HG03139 (cell line): ENCODE measurements around the gene DCAF15.
"Not testable (repeated sequence)": the region's sequence is repeated elsewhere in the genome, so short reads cannot be mapped to it uniquely, and the experiment has no call there.

ENCODE experiments used
- ATAC-seq: cut with Tn5 transposase; IDR thresholded peaks from one replicate; pipeline ENCODE4 v1.9.1; 2021; ENCODE audit not compliant: unreplicated experiment

Gene DCAF15

GRCh38 chr19:13952154-13952930, at the start of gene DCAF15:
DCAF15 (plus strand) TSS chr19:13952509; CDS start chr19:13952513, 4 bp downstream.
- peak; percentile 93 for ATAC-seq

DNA sequence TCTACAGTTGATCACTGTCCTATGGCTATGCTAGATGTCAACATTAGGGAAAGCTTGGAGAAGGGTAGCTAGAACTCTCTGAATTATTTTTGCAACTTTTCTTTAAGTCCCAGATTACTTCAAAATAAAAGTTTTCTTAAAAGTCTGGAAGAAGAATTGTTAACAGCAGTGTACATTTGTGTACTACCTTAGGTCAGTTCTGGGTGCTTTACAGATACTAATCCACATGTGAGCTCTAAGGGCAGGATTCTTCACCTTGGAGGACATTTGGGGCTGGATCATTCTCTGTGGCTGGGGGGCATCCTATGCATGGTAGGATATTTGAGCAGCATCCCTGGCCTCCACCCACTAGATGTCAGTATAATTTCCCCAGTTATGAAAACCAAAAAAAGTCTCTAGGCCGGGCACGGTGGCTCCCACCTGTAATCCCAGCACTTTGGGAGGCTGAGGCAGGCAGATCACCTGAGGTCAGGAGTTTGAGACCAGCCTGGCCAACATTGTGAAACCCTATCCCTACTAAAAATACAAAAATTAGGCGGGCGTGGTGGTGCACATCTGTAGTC, 49.2 kb upstream of the DCAF15 start:
- no peak for ATAC-seq

DNA sequence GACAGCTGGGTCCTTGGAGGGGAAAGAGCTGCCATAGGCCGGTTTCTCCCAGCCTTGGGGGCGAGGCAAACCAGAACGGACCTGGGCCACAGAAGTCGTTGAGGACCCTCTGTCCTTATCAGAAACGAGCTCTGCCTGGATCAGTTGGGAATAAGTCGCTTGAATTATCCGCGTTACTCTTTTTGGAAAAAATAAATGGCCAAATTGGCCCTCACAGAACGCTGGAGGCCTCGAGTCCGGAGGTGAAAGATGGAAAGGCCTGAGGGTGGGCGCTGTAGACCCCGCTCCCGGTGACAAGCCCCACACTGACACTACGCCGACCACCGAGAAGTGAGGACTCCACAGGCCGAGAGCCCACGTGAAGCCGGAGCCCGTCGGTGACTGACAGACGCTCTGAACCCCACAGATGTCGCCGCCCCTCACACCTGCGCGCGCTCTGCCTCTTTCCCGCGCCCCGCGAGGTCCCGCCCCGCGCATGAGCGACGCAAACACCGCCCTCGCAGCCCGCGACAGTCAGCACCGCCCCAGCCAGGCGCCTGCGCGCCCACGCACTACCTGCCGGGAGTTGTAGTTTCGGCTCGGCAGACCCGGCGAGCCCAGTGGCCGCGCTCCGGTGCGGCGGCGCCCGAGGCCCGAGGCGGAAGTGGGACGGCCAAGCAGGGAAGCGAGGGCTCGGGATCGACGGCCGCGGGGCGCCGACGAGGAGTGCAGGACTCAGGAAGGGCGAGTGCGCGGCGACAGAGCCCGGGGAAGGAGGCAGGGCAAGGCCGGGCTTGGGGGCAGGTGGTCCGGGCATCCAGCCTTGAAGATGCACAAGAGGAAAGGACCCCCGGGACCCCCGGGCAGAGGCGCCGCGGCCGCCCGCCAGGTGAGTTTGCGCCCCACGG, 46.4 kb upstream of the DCAF15 start, which contains the start of the genes BRME1 and CC2D1A:
TSS of gene BRME1 (minus strand) at position 484 of the 887 bp plus-strand sequence. CDS start 1,225 bp downstream, outside the sequence.
TSS of gene CC2D1A (plus strand) at position 568 of the 887 bp plus-strand sequence. CDS start at position 809, 241 bp downstream.
- ATAC-seq: peak; percentile 89

GRCh38 chr19:13906521-13906904, 45.8 kb upstream of the DCAF15 start:
- no peak for ATAC-seq

DNA sequence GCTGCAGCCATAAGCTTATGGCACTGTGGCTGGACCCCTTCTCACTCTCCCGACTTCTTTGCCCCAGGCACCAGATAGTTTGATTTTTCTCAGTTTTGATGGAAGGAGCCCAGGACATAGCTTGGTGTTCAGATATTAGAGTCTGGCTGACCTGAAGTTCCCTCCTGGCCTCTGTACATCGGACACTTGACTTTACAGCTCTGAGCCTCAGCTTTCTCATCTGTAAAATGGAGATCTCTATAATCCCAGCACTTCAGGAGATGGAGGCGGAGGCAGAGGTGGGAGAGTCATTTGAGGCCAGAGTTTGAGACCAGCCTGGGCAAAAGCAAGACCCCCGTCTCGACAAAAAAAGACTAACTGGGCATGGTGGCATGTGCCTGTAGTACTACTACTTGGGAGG, 45.4 kb upstream of the DCAF15 start:
- no peak for ATAC-seq

DNA sequence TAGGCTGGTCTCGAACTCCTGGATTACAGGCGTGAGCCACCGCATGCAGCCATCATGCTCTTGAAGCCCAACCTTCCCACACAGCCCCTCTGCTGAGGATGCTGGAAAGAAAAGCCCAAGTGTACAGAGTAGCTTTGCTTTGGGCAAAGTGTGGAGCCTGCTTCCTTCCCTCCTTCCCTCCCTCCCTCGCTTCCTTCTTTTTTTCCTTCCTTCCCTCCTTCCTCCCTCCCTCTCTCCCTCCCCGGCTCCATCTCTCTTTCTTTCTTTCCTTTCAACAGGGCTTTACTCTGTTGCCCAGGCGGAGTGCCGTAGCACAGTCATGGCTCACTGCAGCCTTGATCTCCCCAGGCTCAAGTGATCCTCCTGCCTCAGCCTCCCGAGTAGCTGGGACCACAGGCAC, 43.6 kb upstream of the DCAF15 start:
- ATAC-seq: no peak

DNA sequence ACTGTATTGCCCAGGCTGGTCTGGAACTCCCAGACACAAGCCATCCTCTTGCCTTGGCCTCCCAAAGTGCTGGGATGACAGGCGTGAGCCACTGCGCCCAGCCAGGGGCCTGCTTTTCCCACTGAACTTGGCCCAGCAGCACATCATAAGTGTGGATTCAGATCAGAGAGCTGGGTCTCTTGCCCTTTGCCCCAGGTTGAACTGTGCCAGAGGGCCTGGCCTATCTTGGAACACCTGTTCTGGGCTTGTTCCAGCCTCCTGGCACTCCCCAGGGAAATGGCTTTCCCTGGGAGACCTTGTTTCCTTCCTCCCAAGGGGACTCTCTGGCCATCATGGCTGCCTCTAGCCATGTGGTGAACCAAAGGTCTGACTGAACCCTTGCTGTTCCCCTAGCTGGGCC, 42.9 kb upstream of the DCAF15 start:
- no peak for ATAC-seq

GRCh38 chr19:13913352-13913751, 39.0 kb upstream of the DCAF15 start:
- ATAC-seq: no peak

DNA sequence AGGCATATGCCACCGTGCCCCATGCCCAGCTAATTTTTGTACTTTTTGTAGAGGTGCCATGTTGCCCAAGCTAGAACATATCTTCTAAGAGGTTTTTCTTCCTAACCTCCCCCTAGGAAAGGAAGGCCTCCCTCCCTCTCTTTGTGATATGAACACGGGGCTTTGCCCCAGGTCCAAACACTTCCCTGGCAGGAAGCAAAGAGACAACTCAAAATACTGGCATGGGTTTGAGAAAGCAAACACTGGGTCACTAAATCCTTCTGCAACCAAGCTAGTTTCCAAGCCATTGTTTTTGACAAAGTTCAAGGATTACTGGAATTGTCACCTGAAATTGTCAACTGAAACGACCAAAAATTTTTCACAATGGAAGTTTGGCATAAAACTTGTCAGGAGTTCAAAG, 37.5 kb upstream of the DCAF15 start:
- ATAC-seq: no peak

DNA sequence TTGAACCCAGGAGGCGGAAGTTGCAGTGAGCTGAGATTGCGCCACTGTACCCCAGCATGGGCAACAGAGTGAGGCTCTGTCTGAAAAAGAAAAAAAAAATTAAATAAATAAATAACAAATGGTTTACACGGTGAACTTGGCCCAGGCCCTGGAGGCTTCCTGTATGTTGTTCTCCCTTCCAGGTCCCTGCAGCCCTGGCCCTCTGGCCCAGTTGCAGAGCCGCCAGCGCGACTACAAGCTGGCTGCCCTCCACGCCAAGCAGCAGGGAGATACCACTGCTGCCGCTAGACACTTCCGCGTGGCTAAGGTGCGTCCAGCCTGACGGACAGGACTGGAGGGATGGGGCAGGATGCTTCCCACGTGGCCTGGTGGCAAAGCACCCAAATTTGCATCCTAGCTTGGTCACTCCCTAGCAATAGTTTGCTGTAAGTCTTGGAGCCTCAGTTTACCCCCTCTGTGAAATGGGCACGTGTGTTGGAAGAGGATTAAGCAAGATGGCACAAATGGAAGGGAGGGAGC, 34.4 kb upstream of the DCAF15 start:
- no peak for ATAC-seq

GRCh38 chr19:13918726-13919411, 33.4 kb upstream of the DCAF15 start:
- no peak for ATAC-seq

- ATAC-seq: no peak
These were observed 31.8 kb upstream of the DCAF15 start for GRCh38 chr19:13920524-13920923.

DNA sequence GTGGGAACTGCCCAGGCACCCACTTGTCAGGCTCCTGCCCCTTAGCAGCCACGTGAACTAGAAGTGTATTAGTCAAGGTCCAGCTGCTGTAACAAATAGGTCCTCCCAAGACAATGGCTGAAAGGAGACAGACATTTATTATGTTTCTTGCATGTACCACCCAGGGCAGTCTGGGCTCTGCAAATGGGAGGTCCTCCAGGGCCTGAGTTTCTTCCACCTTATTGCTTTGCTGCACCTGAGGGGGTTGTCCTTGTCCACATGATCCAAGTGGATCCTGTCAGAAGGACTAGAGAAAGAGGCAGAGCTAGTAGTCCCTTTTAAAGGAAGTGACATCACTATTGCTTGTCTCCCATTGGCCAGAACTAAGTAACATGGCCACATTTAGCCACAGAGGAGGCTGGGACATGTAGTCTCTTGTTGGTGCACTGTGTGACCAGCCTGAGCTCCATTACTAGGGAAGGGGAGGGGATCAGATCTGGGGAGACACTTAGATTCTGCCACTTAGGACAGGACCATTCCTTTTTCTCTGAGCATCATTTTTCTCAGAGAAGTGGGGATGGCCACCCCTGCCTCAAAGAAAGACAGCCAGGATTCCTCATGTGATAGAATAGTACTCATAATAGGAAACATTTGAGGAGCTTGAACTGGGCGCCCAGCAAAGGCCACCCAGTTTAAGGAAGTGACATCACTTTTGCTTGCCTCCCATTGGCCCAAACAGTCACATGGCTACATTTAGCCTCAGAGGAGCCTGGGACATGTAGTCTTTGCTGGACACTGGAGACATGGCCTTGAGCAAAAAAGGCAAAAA, 31.2 kb upstream of the DCAF15 start:
- no peak for ATAC-seq

DNA sequence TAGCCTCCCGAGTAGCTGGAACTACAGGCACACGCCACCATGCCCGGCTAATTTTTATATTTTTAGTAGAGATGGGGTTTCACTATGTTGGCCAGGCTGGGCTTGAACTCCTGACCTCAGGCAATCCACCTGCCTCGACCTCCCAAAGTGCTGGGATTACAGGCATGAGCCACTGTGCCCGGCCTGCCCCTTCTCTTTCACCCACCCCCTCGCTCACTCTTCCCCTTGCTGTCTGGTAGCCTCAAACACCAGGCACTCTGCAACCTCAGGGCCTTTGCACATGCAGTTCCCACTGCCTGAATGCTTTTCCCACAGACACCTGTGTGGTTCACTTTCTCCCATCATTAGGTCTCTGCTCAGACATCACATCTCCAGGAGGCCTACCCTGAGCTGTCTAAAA, 30.2 kb upstream of the DCAF15 start:
- not testable (repeated sequence) for ATAC-seq

GRCh38 chr19:13923194-13923987, 28.9 kb upstream of the DCAF15 start:
- no peak for ATAC-seq

GRCh38 chr19:13926010-13926409, 26.3 kb upstream of the DCAF15 start:
- ATAC-seq: no peak

DNA sequence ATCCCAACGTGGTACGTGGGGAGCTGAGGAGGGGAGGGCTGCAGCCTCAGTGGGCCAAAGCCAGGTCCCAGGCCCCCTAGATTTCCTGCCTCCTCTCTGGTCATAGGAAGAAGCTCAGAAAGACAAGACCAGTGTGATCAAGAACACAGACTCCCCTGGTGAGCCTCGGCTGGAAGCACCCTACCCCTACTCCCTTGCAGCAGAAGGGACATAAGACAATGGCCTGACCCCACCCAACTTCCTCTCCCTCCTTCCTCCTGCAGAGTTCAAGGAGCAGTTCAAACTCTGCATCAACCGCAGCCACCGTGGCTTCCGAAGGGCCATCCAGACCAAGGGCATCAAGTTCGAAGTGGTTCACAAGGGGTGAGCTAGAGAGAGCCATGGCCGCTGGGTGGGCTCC, 25.6 kb upstream of the DCAF15 start:
- ATAC-seq: no peak

DNA sequence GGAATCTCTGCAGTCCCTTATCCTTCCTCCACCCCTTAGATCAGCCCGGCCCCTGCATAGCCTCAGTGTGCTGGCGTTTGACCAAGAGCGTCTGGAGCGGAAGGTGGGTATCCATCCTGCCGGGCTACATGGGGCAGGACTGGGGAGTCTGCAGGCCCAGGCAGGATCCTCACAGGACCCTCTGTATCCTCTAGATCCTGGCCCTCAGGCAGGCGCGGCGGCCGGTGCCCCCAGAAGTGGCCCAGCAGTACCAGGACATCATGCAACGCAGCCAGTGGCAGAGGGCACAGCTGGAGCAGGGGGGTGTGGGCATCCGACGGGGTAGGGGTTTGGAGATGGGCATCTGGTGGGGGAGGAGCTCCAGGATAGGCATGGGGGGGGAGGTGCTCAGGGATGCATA, 23.0 kb upstream of the DCAF15 start:
- no peak for ATAC-seq

DNA sequence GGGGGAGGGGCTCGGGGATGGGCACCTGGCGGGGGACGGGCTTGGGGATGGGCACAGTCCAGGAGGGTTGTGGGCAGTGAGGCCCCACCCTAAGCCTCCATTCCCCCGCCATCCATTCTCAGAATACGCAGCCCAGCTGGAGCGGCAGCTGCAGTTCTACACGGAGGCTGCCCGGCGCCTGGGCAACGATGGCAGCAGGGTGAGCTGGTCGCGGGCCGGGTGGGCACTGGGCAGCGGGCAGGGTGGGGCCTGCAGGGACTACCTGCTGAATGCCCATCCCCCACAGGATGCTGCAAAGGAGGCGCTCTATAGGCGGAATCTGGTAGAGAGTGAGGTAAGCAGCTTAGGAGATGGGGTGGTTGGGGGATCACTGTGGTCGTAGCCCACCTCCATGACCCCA, 22.4 kb upstream of the DCAF15 start:
- ATAC-seq: no peak
